ENCODE measurements around the gene GRID2.

The GRID2 gene

GRCh38 chr4:93775551-93775950 lies 1471.8 kb downstream of the GRID2 start:
- DNase-seq (ENCODE audit: low read depth in 4 of 4, low spot score in 1 of 4), result no peak

GRCh38 chr4:93776386-93777080 lies 1472.8 kb downstream of the GRID2 start:
- no peak for DNase-seq (ENCODE audit: low read depth in 4 of 4, low spot score in 1 of 4)

GRCh38 chr4:93777081-93777460 lies 1473.3 kb downstream of the GRID2 start:
- no peak for DNase-seq (ENCODE audit: low read depth in 4 of 4, low spot score in 1 of 4)

- no peak for DNase-seq (ENCODE audit: low read depth in 4 of 4, low spot score in 1 of 4)
Measured at GRCh38 chr4:93779228-93779627, 1475.5 kb downstream of the GRID2 start.

GRCh38 chr4:93780080-93780479 lies 1476.3 kb downstream of the GRID2 start:
- DNase-seq (ENCODE audit: low read depth in 4 of 4, low spot score in 1 of 4), result no peak

GRCh38 chr4:93781198-93781597 lies 1477.4 kb downstream of the GRID2 start:
- DNase-seq (ENCODE audit: low read depth in 4 of 4, low spot score in 1 of 4), result no peak

GRCh38 chr4:93786149-93786548 lies 1482.4 kb downstream of the GRID2 start:
- DNase-seq (ENCODE audit: low read depth in 4 of 4, low spot score in 1 of 4), result no peak

- DNase-seq (ENCODE audit: low read depth in 4 of 4, low spot score in 1 of 4), result no peak
Measured at GRCh38 chr4:93788712-93789111, 1484.9 kb downstream of the GRID2 start.

GRCh38 chr4:93791570-93792195 lies 1487.9 kb downstream of the GRID2 start:
- no peak for DNase-seq (ENCODE audit: low read depth in 4 of 4, low spot score in 1 of 4)

- no peak for DNase-seq (ENCODE audit: low read depth in 4 of 4, low spot score in 1 of 4)
Measured at GRCh38 chr4:93802045-93802444, 1498.3 kb downstream of the GRID2 start.

- no peak for DNase-seq (ENCODE audit: low read depth in 4 of 4, low spot score in 1 of 4)
Measured at GRCh38 chr4:93809773-93810172, 1506.0 kb downstream of the GRID2 start.

- no peak for DNase-seq (ENCODE audit: low read depth in 4 of 4, low spot score in 1 of 4)
Measured at GRCh38 chr4:93810340-93810992, 1506.7 kb downstream of the GRID2 start.

- DNase-seq (ENCODE audit: low read depth in 4 of 4, low spot score in 1 of 4), result no peak
Measured at GRCh38 chr4:93813092-93813491, 1509.3 kb downstream of the GRID2 start.

- DNase-seq (ENCODE audit: low read depth in 4 of 4, low spot score in 1 of 4), result no peak
Measured at GRCh38 chr4:93814141-93814540, 1510.4 kb downstream of the GRID2 start.

- no peak for DNase-seq (ENCODE audit: low read depth in 4 of 4, low spot score in 1 of 4)
Measured at GRCh38 chr4:93814722-93815121, 1511.0 kb downstream of the GRID2 start.

All from stimulated activated CD4-positive, alpha-beta T cell treated with anti-CD3 and anti-CD28 coated beads, Interleukin-1b, Interleukin-23, amount 100 ng/mL, for 24 hours (primary cell).